Testis (tissue), 2 donors: Measurements from ENCODE around the gene AASS.

Experiments used
- CTCF ChIP-seq, 3 experiments: fragments of 450-650 bp in 2 of 3; fragments of 200-600 bp in 1 of 3; sonication (generic) in 1 of 3; IDR thresholded peaks; one replicate each; pipeline ENCODE4 v1.5.1; 2016 to 2019; ENCODE audit warnings: antibody characterized with exemption in 3 of 3, mild to moderate bottlenecking in 2 of 3, moderate library complexity in 1 of 3
- POLR2A ChIP-seq: fragments of 450-650 bp; IDR thresholded peaks from one replicate; pipeline ENCODE4 v1.6.1; 2017; ENCODE audit warnings: antibody characterized with exemption, mild to moderate bottlenecking, moderate library complexity

- TF ChIP-seq CTCF (IDR thresholded peaks at IDR 0.05) (no peak), POLR2A (no peak)
Measured at GRCh38 chr7:122103064-122103463, 41.0 kb downstream of the AASS start.
